A549 (cell line): ENCODE results near the gene SUPT5H. TPM values are rescaled to one million over a fixed set of nuclear protein-coding genes. Genes with fewer than 3 reads are reported as not detected.
A peak's percentile ranks its signal among the peaks of the same experiment; 100 is the strongest.

ENCODE experiments used
- ATAC-seq, 2 experiments: fragments of 200-7000 bp in 1 of 2; fragments of >200 bp in 1 of 2; cut with Nextera tagmentation in 1 of 2; cut with Tn5 transposase in 1 of 2; 3 replicates each; pipeline versions ENCODE4 v1.8.0 to v1.9.1; 2018 to 2020; ENCODE audit warnings: mild to moderate bottlenecking in 1 of 2, moderate library complexity in 1 of 2
- CTCF ChIA-PET: fragments of 300-600 bp; sonication (Branson Sonifier 250); formaldehyde crosslinking; extraction: SDS; loops from one replicate; lab custom pipeline; 2021; ENCODE audit warnings: antibody characterized with exemption, inconsistent platforms; lab: Yijun Ruan, JAX
- POLR2A ChIA-PET: fragments of 350-600 bp; formaldehyde crosslinking; extraction: SDS; loops from one replicate; lab custom pipeline; 2021; ENCODE audit warnings: antibody characterized with exemption, inconsistent platforms; lab: Yijun Ruan, JAX
- DNase-seq, 2 experiments: peaks; one replicate each; pipeline versions ENCODE4 v3.0.0 to v3.0.0-alpha.2; 2011 to 2016; ENCODE audit warnings: low read depth in 1 of 2, low spot score in 1 of 2
- FAIRE-seq: peaks from 2 replicates; lab custom pipeline; 2011; peaks lifted over from hg19 to GRCh38; lab: Jason Lieb, UNC
- H3K27ac ChIP-seq, 2 experiments: fragments of >200 bp; sonication (Bioruptor Twin); formaldehyde crosslinking; 3 replicates each; pipeline ENCODE4 v1.5.1; 2016 to 2017
- H3K4me1 ChIP-seq: fragments of >200 bp; sonication (Bioruptor Twin); formaldehyde crosslinking; 3 replicates; pipeline ENCODE4 v1.6.1; 2016
- H3K4me2 ChIP-seq: fragments of >200 bp; sonication (Bioruptor Twin); formaldehyde crosslinking; 3 replicates; pipeline ENCODE4 v1.6.1; 2016
- H3K4me3 ChIP-seq: fragments of >200 bp; sonication (Bioruptor Twin); formaldehyde crosslinking; 3 replicates; pipeline ENCODE4 v1.5.1; 2016
- H3K9me3 ChIP-seq: fragments of >200 bp; sonication (Bioruptor Twin); formaldehyde crosslinking; 3 replicates; pipeline ENCODE4 v1.6.1; 2016
- BCL3 ChIP-seq: fragments of >200 bp; sonication (Bioruptor Twin); formaldehyde crosslinking; IDR thresholded peaks from 3 replicates; pipeline ENCODE4 v1.6.1; 2016
- CEBPB ChIP-seq, 2 experiments: fragments of >200 bp in 1 of 2; sonication (Bioruptor Twin) in 1 of 2; formaldehyde crosslinking in 1 of 2; IDR thresholded peaks; 2 replicates each; pipeline ENCODE4 v1.6.1; 2012 to 2016
- CHD2 ChIP-seq: fragments of 150-350 bp; IDR thresholded peaks from 2 replicates; pipeline ENCODE4 v1.6.1; 2014; ENCODE audit warnings: low read length; ENCODE audit not compliant: partially characterized antibody
- EHF ChIP-seq: fragments of 250-450 bp; sonication (Bioruptor Pico); IDR thresholded peaks from 2 replicates; pipeline ENCODE4 v1.5.0; 2020; ENCODE audit warnings: mild to moderate bottlenecking
- ELK1 ChIP-seq: fragments of 150-350 bp; IDR thresholded peaks from 2 replicates; pipeline ENCODE4 v1.6.1; 2014; ENCODE audit warnings: low read depth, mild to moderate bottlenecking, low read length
- EP300 ChIP-seq, 2 experiments: fragments of >200 bp; sonication (Bioruptor Twin); formaldehyde crosslinking; IDR thresholded peaks; 2 replicates in 1 of 2; 3 replicates in 1 of 2; pipeline ENCODE4 v1.6.1; 2016 to 2017
- FOSL2 ChIP-seq, 2 experiments: fragments of 450-650 bp in 1 of 2; fragments of >200 bp in 1 of 2; sonication (Bioruptor Twin) in 1 of 2; formaldehyde crosslinking; IDR thresholded peaks; 2 replicates each; pipeline versions ENCODE4 v1.5.0 to v1.6.1; 2016 to 2020; ENCODE audit warnings: mild to moderate bottlenecking in 1 of 2, moderate library complexity in 1 of 2
- HOXB13 ChIP-seq: fragments of 250-450 bp; sonication (Bioruptor Pico); IDR thresholded peaks from 2 replicates; pipeline ENCODE4 v1.5.0; 2020; ENCODE audit warnings: low read depth, mild to moderate bottlenecking, moderate library complexity
- JUN ChIP-seq, 2 experiments: fragments of >200 bp; sonication (Bioruptor Twin); formaldehyde crosslinking; IDR thresholded peaks; 2 replicates in 1 of 2; 3 replicates in 1 of 2; pipeline ENCODE4 v1.6.1; 2016 to 2017
- KDM1A ChIP-seq: fragments of 200-600 bp; sonication (generic); IDR thresholded peaks from 2 replicates; pipeline ENCODE4 v1.6.1; 2016; ENCODE audit warnings: low read depth, mild to moderate bottlenecking
- NFE2L2 ChIP-seq: fragments of 150-350 bp; conservative IDR thresholded peaks from 2 replicates; pipeline ENCODE4 v1.6.1; 2014; ENCODE audit warnings: low read length
- PBX3 ChIP-seq: IDR thresholded peaks from 2 replicates; pipeline ENCODE4 v1.6.1; 2012
- POLR2AphosphoS2 ChIP-seq: conservative IDR thresholded peaks from 2 replicates; pipeline ENCODE4 v1.6.1; 2012; ENCODE audit warnings: low read length, improper control_type of control experiment, inconsistent platforms
- RARB ChIP-seq: fragments of 250-450 bp; sonication (Bioruptor Pico); IDR thresholded peaks from 2 replicates; pipeline ENCODE4 v1.8.0; 2021; ENCODE audit warnings: mild to moderate bottlenecking, moderate library complexity
- RFX5 ChIP-seq: fragments of 450-650 bp; IDR thresholded peaks from 2 replicates; pipeline ENCODE4 v1.7.1; 2014; ENCODE audit warnings: antibody characterized with exemption, mild to moderate bottlenecking, moderate library complexity
- TFCP2L1 ChIP-seq: fragments of 250-450 bp; sonication (Bioruptor Pico); IDR thresholded peaks from 2 replicates; pipeline ENCODE4 v1.5.0; 2021; ENCODE audit warnings: mild to moderate bottlenecking
- TP53 ChIP-seq: fragments of 250-450 bp; sonication (Bioruptor Pico); IDR thresholded peaks from 2 replicates; pipeline ENCODE4 v1.5.0; 2021; ENCODE audit warnings: mild to moderate bottlenecking, moderate library complexity
- WGBS: methylation state at CpG from one replicate; pipeline ENCODE4 v1.1.6; 2017; ENCODE audit errors: missing lambda C conversion rate; 5-methylcytosine and 5-hydroxymethylcytosine counted together
- polyA plus RNA-seq, 4 experiments: library from polyadenylated mRNA; depleted of rRNA in 3 of 4; stranded (reverse); fragments of >200 nt; fragmentation: RNase III in 1 of 4; extraction: RNeasy Plus Mini Kit Qiagen cat#74134 plus additional on column Dnase treatment in 1 of 4; gene quantifications; 2 replicates in 3 of 4; 3 replicates in 1 of 4; pipeline ENCODE4 v1.2.3, GENCODE V29; 2011 to 2017
- TF ChIP-seq, protein P1 (sequence below): IDR thresholded peaks from 2 replicates; pipeline ENCODE4 v1.6.1; 2012

Gene SUPT5H
- polyA plus RNA-seq, 2 of the 4 experiments (the other 2 are of a cell fraction) = 186 to 222 TPM

DNA sequence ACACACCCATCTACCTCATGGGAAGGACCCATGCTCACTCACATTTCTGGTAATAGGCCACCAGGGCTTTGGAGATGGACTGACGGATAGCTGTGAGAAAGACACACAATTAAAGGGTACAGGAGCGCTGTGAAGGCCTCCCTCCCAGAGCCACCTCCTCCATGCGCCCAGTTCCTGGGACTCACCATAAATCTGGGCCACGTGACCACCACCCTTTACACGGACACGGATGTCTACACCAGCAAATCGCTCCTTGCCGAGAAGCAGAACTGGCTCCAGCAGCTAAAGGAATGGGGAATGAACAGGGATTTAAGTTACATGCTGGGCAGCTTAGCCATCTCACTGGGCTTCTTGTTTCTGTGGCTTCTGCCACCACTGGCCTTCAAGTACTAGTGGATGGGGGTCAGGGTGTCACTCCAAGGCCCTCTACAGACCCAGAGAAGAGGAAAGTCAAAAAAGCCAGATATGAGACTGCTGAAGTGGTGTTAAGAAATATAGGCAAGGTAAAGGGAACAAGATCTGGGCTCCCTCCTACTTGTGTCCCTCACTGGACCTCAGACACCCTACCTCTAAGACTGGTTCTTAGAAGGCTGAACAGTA, 11.8 kb upstream of the SUPT5H start (continued):
- TF ChIP-seq, protein P1, sequence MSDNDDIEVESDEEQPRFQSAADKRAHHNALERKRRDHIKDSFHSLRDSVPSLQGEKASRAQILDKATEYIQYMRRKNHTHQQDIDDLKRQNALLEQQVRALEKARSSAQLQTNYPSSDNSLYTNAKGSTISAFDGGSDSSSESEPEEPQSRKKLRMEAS = peak; percentile 9; the same call in 1 of the 2 replicates

DNA sequence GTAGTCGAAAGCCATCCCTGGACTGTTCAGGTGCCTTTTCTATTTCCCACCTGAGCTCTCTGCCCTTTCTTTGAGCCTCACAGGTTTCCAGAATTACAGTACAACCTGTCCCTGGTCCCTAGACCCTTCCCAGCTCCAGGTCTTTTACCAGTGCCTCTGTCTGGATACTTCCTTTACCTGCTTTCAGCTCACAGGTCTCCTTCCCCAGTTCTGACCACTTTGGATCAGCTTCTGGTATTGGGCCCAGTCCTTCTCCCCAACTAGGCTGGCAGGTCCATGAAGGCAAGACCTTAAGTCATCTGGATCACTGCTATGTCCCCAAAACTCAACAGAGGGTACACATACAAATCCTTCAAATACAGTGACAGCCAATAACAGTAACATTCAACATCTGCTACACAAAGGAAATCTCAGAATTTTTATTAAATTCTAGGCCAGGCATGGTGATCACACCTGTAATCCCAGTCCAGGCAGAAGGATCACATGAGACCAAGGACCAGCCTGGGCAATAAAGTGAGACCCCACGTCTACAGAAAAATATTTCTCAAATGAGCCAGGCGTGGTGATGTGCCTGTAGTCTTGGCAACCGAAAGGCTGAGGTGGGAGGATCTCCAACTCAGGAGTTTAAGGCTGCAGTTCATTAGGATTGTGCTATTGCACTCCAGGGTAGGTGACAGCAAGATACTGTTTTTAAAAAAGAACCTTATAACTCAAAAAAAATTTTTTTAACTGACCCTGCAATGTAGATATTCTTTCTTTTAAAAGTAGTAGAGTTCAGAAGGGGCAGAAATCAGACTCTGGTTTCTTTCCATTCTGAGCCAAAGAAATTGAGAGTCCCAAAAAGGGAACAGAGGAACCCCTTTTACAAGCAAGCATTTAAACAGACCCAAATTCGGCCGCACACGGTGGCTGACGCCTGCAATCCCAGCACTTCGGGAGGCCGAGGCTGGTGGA, 11.0 kb upstream of the SUPT5H start:
- peak overlapping the region; percentile 91 for H3K4me2 ChIP-seq
- peaks cover 75% of the 10 kb centered on the region for H3K4me1 ChIP-seq
- DNase-seq (peak in 1 of 2 experiments; percentile 38), FAIRE-seq (no peak), ATAC-seq (no peak)
- CTCF ChIA-PET = interaction anchor here (0.9 to 23.5 kb wide), 16 partner anchors 10 to 238 kb away, joined by 3 to 457 read pairs (median 8); partner anchors contain the start of genes EID2B, MED29, PAF1 and PLEKHG2
- peak overlapping the region; percentile 90 to 95 for H3K27ac ChIP-seq
- H3K4me3 ChIP-seq = peak overlapping the region; percentile 80
- POLR2A ChIA-PET = interaction anchor here (0.6 to 3.0 kb wide), 16 partner anchors 10 to 1318 kb away, joined by 3 to 160 read pairs (median 30); partner anchors contain the start of genes DYRK1B, EID2B, MED29 and PAF1
- 14% methylated on average over 10 of the region's 10 CpGs for WGBS
- peak; percentile 8; the same call in 1 of the 2 replicates for TF ChIP-seq EHF (CRISPR knock-in tag)
- no peak for TF ChIP-seq CEBPB (IDR thresholded peaks at IDR 0.05)
- peak; percentile 19; the same call in 1 of the 2 replicates for TF ChIP-seq ELK1
- TF ChIP-seq RFX5 = no peak
- peak; percentile 25; the same call in 1 of the 2 replicates for TF ChIP-seq TP53 (CRISPR knock-in tag)
- TF ChIP-seq, protein P1 = no peak
- TF ChIP-seq POLR2AphosphoS2 = peak; percentile 94; the same call in 1 of the 2 replicates
- TF ChIP-seq RARB (CRISPR knock-in tag) = no peak; the same call in 1 of the 2 replicates
- no peak for TF ChIP-seq TFCP2L1 (CRISPR knock-in tag)
- TF ChIP-seq PBX3 = 0 out of 2 replicates have a peak, but pooled peaks have one; percentile 8
- TF ChIP-seq NFE2L2 = no peak
- peak in 1 of 2 experiments; percentile 15; a peak in 1 of 5 replicates for TF ChIP-seq EP300 (IDR thresholded peaks at IDR 0.05)
- TF ChIP-seq HOXB13 (CRISPR knock-in tag) = no peak
- no peak for TF ChIP-seq FOSL2 (IDR thresholded peaks at IDR 0.05)
- no peak for TF ChIP-seq FOSL2 (CRISPR knock-in tag; IDR thresholded peaks at IDR 0.05)
- TF ChIP-seq CHD2 = no peak
- peak in 1 of 2 experiments; percentile 9; a peak in 3 of 5 replicates for TF ChIP-seq JUN (IDR thresholded peaks at IDR 0.05)
- no peak for TF ChIP-seq KDM1A
- TF ChIP-seq BCL3 = 0 out of 3 replicates have a peak, but pooled peaks have one; percentile 20
- no peaks in the 10 kb centered on the region for H3K9me3 ChIP-seq
